ENCODE measurements around the gene TTC13.
"Not testable (repeated sequence)": the region's sequence is repeated elsewhere in the genome, so short reads cannot be mapped to it uniquely, and the experiment has no call there.

Gene TTC13

GRCh38 chr1:230992100-230992774 lies 13.6 kb upstream of the TTC13 start:
- DNase-seq (ENCODE audit: low read depth in 2 of 2) = no peak

GRCh38 chr1:230987448-230987847 lies 8.8 kb upstream of the TTC13 start:
- no peak for DNase-seq (ENCODE audit: low read depth in 2 of 2)

GRCh38 chr1:230986976-230987375 lies 8.3 kb upstream of the TTC13 start:
- no peak for DNase-seq (ENCODE audit: low read depth in 2 of 2)

- DNase-seq (ENCODE audit: low read depth in 2 of 2) = no peak
Observed at GRCh38 chr1:230985711-230986110, 7.0 kb upstream of the TTC13 start.

GRCh38 chr1:230984622-230985515 lies 6.2 kb upstream of the TTC13 start:
- DNase-seq (ENCODE audit: low read depth in 2 of 2) = not testable (repeated sequence)

- DNase-seq (ENCODE audit: low read depth in 2 of 2) = no peak
Observed at GRCh38 chr1:230983811-230984210, 5.2 kb upstream of the TTC13 start.

GRCh38 chr1:230982696-230983095 lies 4.0 kb upstream of the TTC13 start:
- DNase-seq (ENCODE audit: low read depth in 2 of 2) = no peak

- no peak for DNase-seq (ENCODE audit: low read depth in 2 of 2)
Observed at GRCh38 chr1:230979952-230980351, 1.3 kb upstream of the TTC13 start.

GRCh38 chr1:230979389-230979716 lies 692 bp upstream of the TTC13 start:
- no peak for DNase-seq (ENCODE audit: low read depth in 2 of 2)

- peak; percentile 22 for DNase-seq (ENCODE audit: low read depth in 2 of 2)
Observed at GRCh38 chr1:230977761-230978490, 735 bp downstream of the TTC13 start.

- DNase-seq (ENCODE audit: low read depth in 2 of 2) = no peak
Observed at GRCh38 chr1:230976825-230977747, 1.6 kb downstream of the TTC13 start.

- DNase-seq (ENCODE audit: low read depth in 2 of 2) = no peak
Observed at GRCh38 chr1:230976360-230976759, 2.3 kb downstream of the TTC13 start.

- no peak for DNase-seq (ENCODE audit: low read depth in 2 of 2)
Observed at GRCh38 chr1:230975636-230976035, 3.0 kb downstream of the TTC13 start.

- peak; percentile 28 to 29 for DNase-seq (ENCODE audit: low read depth in 2 of 2)
Observed at GRCh38 chr1:230972855-230973271, 5.8 kb downstream of the TTC13 start.

GRCh38 chr1:230971771-230972170 lies 6.9 kb downstream of the TTC13 start:
- DNase-seq (ENCODE audit: low read depth in 2 of 2) = no peak

GRCh38 chr1:230970432-230970831 lies 8.2 kb downstream of the TTC13 start:
- no peak for DNase-seq (ENCODE audit: low read depth in 2 of 2)

GRCh38 chr1:230966358-230966873 lies 12.2 kb downstream of the TTC13 start:
- DNase-seq (ENCODE audit: low read depth in 2 of 2) = no peak

- DNase-seq (ENCODE audit: low read depth in 2 of 2) = no peak
Observed at GRCh38 chr1:230965535-230965934, 13.1 kb downstream of the TTC13 start.

GRCh38 chr1:230964896-230965295 lies 13.8 kb downstream of the TTC13 start:
- DNase-seq (ENCODE audit: low read depth in 2 of 2) = no peak

- no peak for DNase-seq (ENCODE audit: low read depth in 2 of 2)
Observed at GRCh38 chr1:230958370-230958769, 20.3 kb downstream of the TTC13 start.

- DNase-seq (ENCODE audit: low read depth in 2 of 2) = no peak
Observed at GRCh38 chr1:230957580-230957989, 21.1 kb downstream of the TTC13 start.

All from stimulated activated CD4-positive, alpha-beta T cell treated with anti-CD3 and anti-CD28 coated beads, Interleukin-4, amount 100 ng/mL, for 48 hours (primary cell).